Hepatocyte (in vitro differentiated cells): ENCODE results near the gene TBC1D5.

Experiments used
- CTCF ChIP-seq: fragments of 200-600 bp; sonication (generic); IDR thresholded peaks from 2 replicates; pipeline ENCODE4 v1.5.1; 2016; ENCODE audit warnings: antibody characterized with exemption, mild to moderate bottlenecking; ENCODE audit not compliant: poor library complexity
- EZH2 ChIP-seq: fragments of 200-600 bp; sonication (generic); IDR thresholded peaks from 2 replicates; pipeline ENCODE4 v1.6.1; 2016; ENCODE audit warnings: antibody characterized with exemption, mild to moderate bottlenecking, borderline replicate concordance

DNA sequence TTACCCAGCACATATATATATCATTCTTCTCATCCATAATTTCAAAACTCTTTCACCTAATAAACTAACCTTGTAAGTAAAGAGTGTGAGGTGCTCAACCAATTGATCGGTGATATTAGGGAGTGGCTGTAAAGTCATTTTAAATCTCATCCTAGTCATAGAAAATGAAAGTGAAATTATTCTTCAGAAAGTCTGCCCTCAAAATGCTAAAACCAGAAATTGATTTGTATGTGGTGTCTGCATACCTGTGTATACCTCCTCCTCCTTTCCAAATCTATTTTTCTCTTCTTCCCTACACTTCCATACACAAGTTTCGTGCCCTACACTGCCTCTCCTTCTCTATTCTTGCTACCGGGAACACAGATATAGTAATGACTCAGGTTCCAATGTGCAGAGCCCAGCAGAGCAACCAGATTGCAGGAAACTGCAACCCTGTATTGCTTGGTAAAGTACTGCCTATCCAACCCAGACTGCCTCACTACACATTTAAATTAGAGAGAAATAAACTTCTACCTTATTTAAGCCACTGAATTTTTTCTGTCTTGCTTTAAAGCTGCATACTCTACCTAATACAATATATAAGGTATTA is 7.4 kb upstream of the TBC1D5 start:
- TF ChIP-seq EZH2 = no peak
- no peak for TF ChIP-seq CTCF
